K562 (cell line): Measurements from ENCODE around the gene PLS1. TPM values are rescaled to one million over a fixed set of nuclear protein-coding genes. Genes with fewer than 3 reads are reported as not detected.

Source experiments
- ADNP ChIP-seq: fragments of 200-800 bp; sonication (Bioruptor generic); IDR thresholded peaks from 2 replicates; pipeline ENCODE4 v1.6.1; 2016; ENCODE audit warnings: missing genetic modification characterization, missing compliant biosample characterization
- CCAR2 ChIP-seq: fragments of 200-400 bp; formaldehyde crosslinking; IDR thresholded peaks from 2 replicates; pipeline ENCODE4 v1.6.1; 2017; ENCODE audit warnings: mild to moderate bottlenecking, low read depth, low read length
- CREB5 ChIP-seq: fragments of 250-450 bp; sonication (Bioruptor Pico); IDR thresholded peaks from 2 replicates; pipeline ENCODE4 v1.5.0; 2020; ENCODE audit warnings: mild to moderate bottlenecking
- ELK3 ChIP-seq: fragments of 450-650 bp; formaldehyde crosslinking; IDR thresholded peaks from 2 replicates; pipeline ENCODE4 v1.4.0; 2020; ENCODE audit warnings: mild to moderate bottlenecking
- ETV5 ChIP-seq: sonication (generic); formaldehyde crosslinking; IDR thresholded peaks from 2 replicates; pipeline ENCODE4 v1.4.0; 2020; ENCODE audit warnings: low read depth, mild to moderate bottlenecking, missing genetic modification reagents
- MCM2 ChIP-seq: fragments of 450-650 bp; IDR thresholded peaks from 2 replicates; pipeline ENCODE4 v1.6.1; 2017; ENCODE audit warnings: low read depth, mild to moderate bottlenecking
- MED1 ChIP-seq: sonication (generic); formaldehyde crosslinking; IDR thresholded peaks from 2 replicates; pipeline ENCODE4 v1.8.1; 2023; ENCODE audit warnings: missing genetic modification reagents, borderline replicate concordance
- NCOA4 ChIP-seq: fragments of 450-650 bp; IDR thresholded peaks from 2 replicates; pipeline ENCODE4 v1.6.1; 2018; ENCODE audit warnings: mild to moderate bottlenecking; ENCODE audit not compliant: partially characterized antibody
- PHF8 ChIP-seq: fragments of 200-600 bp; sonication (generic); IDR thresholded peaks from 2 replicates; pipeline ENCODE4 v1.6.1; 2012; ENCODE audit warnings: mixed run types, mild to moderate bottlenecking, inconsistent platforms, low read length, moderate library complexity, borderline replicate concordance
- PPARD ChIP-seq: fragments of 250-450 bp; sonication (Bioruptor Pico); IDR thresholded peaks from 2 replicates; pipeline ENCODE4 v1.8.0; 2022; ENCODE audit warnings: inconsistent platforms, mild to moderate bottlenecking, moderate library complexity
- RBBP5 ChIP-seq: fragments of 200-600 bp; sonication (generic); IDR thresholded peaks from 2 replicates; pipeline ENCODE4 v1.6.1; 2012; ENCODE audit warnings: borderline replicate concordance, mild to moderate bottlenecking, low read length, control low read depth, inconsistent platforms; ENCODE audit not compliant: insufficient read depth, poor library complexity, severe bottlenecking
- RFX5 ChIP-seq: IDR thresholded peaks from 2 replicates; pipeline ENCODE4 v1.6.1; 2011; ENCODE audit warnings: low read depth, mild to moderate bottlenecking, improper control_type of control experiment, low read length
- RFX7 ChIP-seq: fragments of 250-450 bp; sonication (Bioruptor Pico); IDR thresholded peaks from 2 replicates; pipeline ENCODE4 v1.5.1; 2021; ENCODE audit warnings: mild to moderate bottlenecking
- RNF2 ChIP-seq: sonication (generic); IDR thresholded peaks from 2 replicates; pipeline ENCODE4 v1.6.1; 2016
- SFPQ ChIP-seq: fragments of 200-400 bp; formaldehyde crosslinking; IDR thresholded peaks from 2 replicates; pipeline ENCODE4 v1.6.1; 2017; ENCODE audit warnings: mild to moderate bottlenecking, low read depth, low read length, moderate library complexity
- WHSC1 ChIP-seq: IDR thresholded peaks from one replicate; pipeline ENCODE4 v1.6.1; 2012; ENCODE audit warnings: low read length, control low read depth, inconsistent platforms
- ZFP30 ChIP-seq: fragments of 250-450 bp; sonication (Bioruptor Pico); IDR thresholded peaks from 2 replicates; pipeline ENCODE4 v1.8.0; 2022; ENCODE audit warnings: moderate library complexity, mild to moderate bottlenecking, inconsistent platforms, borderline replicate concordance
- ZNF224 ChIP-seq: sonication (generic); formaldehyde crosslinking; IDR thresholded peaks from 2 replicates; pipeline ENCODE4 v1.8.0; 2022; ENCODE audit warnings: mild to moderate bottlenecking, missing genetic modification reagents
- ZNF263 ChIP-seq: sonication (generic); formaldehyde crosslinking; IDR thresholded peaks from 2 replicates; pipeline ENCODE4 v1.8.0; 2022; ENCODE audit warnings: mild to moderate bottlenecking, missing genetic modification reagents, borderline replicate concordance
- ZNF431 ChIP-seq: sonication (generic); formaldehyde crosslinking; IDR thresholded peaks from 2 replicates; pipeline ENCODE4 v1.8.0; 2022; ENCODE audit warnings: mild to moderate bottlenecking, missing genetic modification reagents
- ZNF507 ChIP-seq: conservative IDR thresholded peaks from 2 replicates; pipeline ENCODE4 v1.6.1; 2017; ENCODE audit warnings: missing genetic modification characterization, missing compliant biosample characterization
- ZNF57 ChIP-seq: fragments of 450-650 bp; formaldehyde crosslinking; IDR thresholded peaks from 2 replicates; pipeline ENCODE4 v1.4.0; 2020; ENCODE audit warnings: mild to moderate bottlenecking, moderate library complexity
- ZNF740 ChIP-seq, 3 experiments: fragments of 200-800 bp in 1 of 3; sonication (Bioruptor generic) in 1 of 3; sonication (generic) in 1 of 3; formaldehyde crosslinking in 1 of 3; IDR thresholded peaks; 2 replicates each; pipeline versions ENCODE4 v1.6.1 to v1.8.0; 2016 to 2022; ENCODE audit warnings: mild to moderate bottlenecking in 2 of 3, missing compliant biosample characterization in 2 of 3, missing genetic modification characterization in 2 of 3, missing genetic modification reagents in 1 of 3
- ZNF778 ChIP-seq: fragments of 450-650 bp; formaldehyde crosslinking; IDR thresholded peaks from 2 replicates; pipeline ENCODE4 v1.4.0; 2020; ENCODE audit warnings: mild to moderate bottlenecking, moderate library complexity
- polyA plus RNA-seq, 8 experiments: library from polyadenylated mRNA; depleted of rRNA in 4 of 8; stranded (reverse) in 5 of 8; unstranded in 3 of 8; fragments of >200 nt; fragmentation: Nextera tagmentation in 2 of 8; fragmentation: Illumina TruSeq in 1 of 8; extraction: Ambion mirVana in 2 of 8; extraction: Trizol in 1 of 8; gene quantifications; 2 replicates each; pipeline versions ENCODE4 v1.2.1 to v1.2.3, GENCODE V29; 2011 to 2014; ENCODE audit warnings: inconsistent platforms in 1 of 8, missing spikeins in 1 of 8
- total RNA-seq, 7 experiments: library from RNA; depleted of rRNA in 6 of 7; stranded (reverse); fragments of >200 nt in 6 of 7; fragmentation: Illumina TruSeq in 2 of 7; extraction: Trizol in 2 of 7; gene quantifications; 2 replicates each; pipeline versions ENCODE4 v1.2.1 to v1.2.3, GENCODE V29; 2011 to 2021; ENCODE audit warnings: low replicate concordance in 1 of 7

The PLS1 gene
- total and polyA plus RNA-seq, 9 of the 15 experiments (the other 6 are each of a cell fraction or from before 2014, with no cell fraction given): 6.1 to 21.3 (median 13.0) TPM

- TF ChIP-seq CREB5 (CRISPR knock-in tag) (no peak), ETV5 (CRISPR knock-in tag) (peak; percentile 56; the same call in 1 of the 2 replicates), ADNP (tag) (no peak), RFX7 (CRISPR knock-in tag) (no peak), RFX5 (no peak), ZNF263 (CRISPR knock-in tag) (no peak), ZFP30 (no peak), ZNF224 (no peak), SFPQ (no peak), PPARD (CRISPR knock-in tag) (no peak), MED1 (no peak), PHF8 (no peak; the same call in 1 of the 2 replicates), NCOA4 (no peak), ZNF778 (CRISPR knock-in tag) (no peak), ZNF57 (CRISPR knock-in tag) (no peak), RBBP5 (peak; percentile 19), ZNF431 (CRISPR knock-in tag) (no peak), ZNF740 (CRISPR knock-in tag; IDR thresholded peaks at IDR 0.05) (no peak), ZNF740 (tag; IDR thresholded peaks at IDR 0.05) (no peak), ELK3 (CRISPR knock-in tag) (no peak), WHSC1 (no peak), RNF2 (no peak), ZNF507 (no peak), CCAR2 (no peak), MCM2 (no peak)
Observed at GRCh38 chr3:142724682-142725356, 128.6 kb downstream of the PLS1 start (continued).
